Naive B cell (primary cell): ENCODE measurements around the gene GLRA3. TPM values are rescaled to one million over a fixed set of nuclear protein-coding genes. Genes with fewer than 3 reads are reported as not detected.

Source experiments
- ATAC-seq, 2 donors: fragments of 150-1000 bp; cut with Tn5 transposase; 2 replicates each; pipeline ENCODE4 v1.10.0; 2021; ENCODE audit warnings: low read depth in 2 of 2, mild to moderate bottlenecking in 2 of 2, moderate library complexity in 2 of 2
- DNase-seq: peaks from one replicate; pipeline ENCODE4 v3.0.0; 2022
- H3K27ac Mint-ChIP-seq, 6 donors: one replicate each; pipeline ENCODE4 v1.8.0; 2020 to 2022; ENCODE audit warnings: mild to moderate bottlenecking in 6 of 6, mixed read lengths in 6 of 6, moderate library complexity in 5 of 6, inconsistent platforms in 2 of 6
- H3K27me3 Mint-ChIP-seq, 3 donors: one replicate each; pipeline ENCODE4 v1.8.0; 2021 to 2022; ENCODE audit warnings: mixed read lengths in 3 of 3, mild to moderate bottlenecking in 1 of 3
- H3K36me3 Mint-ChIP-seq, 2 donors: one replicate each; pipeline ENCODE4 v1.8.0; 2020 to 2022; ENCODE audit warnings: mixed read lengths in 2 of 2, inconsistent platforms in 1 of 2, mild to moderate bottlenecking in 1 of 2
- H3K4me1 Mint-ChIP-seq, 3 donors: one replicate each; pipeline ENCODE4 v1.8.0; 2020 to 2022; ENCODE audit warnings: mixed read lengths in 3 of 3, inconsistent platforms in 1 of 3, mild to moderate bottlenecking in 1 of 3, moderate library complexity in 1 of 3
- H3K4me3 Mint-ChIP-seq, 8 donors: one replicate each; pipeline ENCODE4 v1.8.0; 2020 to 2022; ENCODE audit warnings: mild to moderate bottlenecking in 8 of 8, mixed read lengths in 8 of 8, moderate library complexity in 8 of 8, inconsistent platforms in 2 of 8
- H3K9me3 Mint-ChIP-seq, 7 donors: one replicate each; pipeline ENCODE4 v1.8.0; 2020 to 2022; ENCODE audit warnings: mixed read lengths in 7 of 7, mild to moderate bottlenecking in 5 of 7, inconsistent platforms in 2 of 7, moderate library complexity in 1 of 7
- polyA plus RNA-seq, 6 donors: library from polyadenylated mRNA; unstranded; fragments of 300-500 nt; fragmentation: Illumina TruSeq; gene quantifications; one replicate each; pipeline ENCODE4 v1.2.3, GENCODE V29; 2021; ENCODE audit warnings: low read depth in 6 of 6

Gene GLRA3
- polyA plus RNA-seq, 6 donors from 2014 or later = 0.04 TPM; not detected in 5

DNA sequence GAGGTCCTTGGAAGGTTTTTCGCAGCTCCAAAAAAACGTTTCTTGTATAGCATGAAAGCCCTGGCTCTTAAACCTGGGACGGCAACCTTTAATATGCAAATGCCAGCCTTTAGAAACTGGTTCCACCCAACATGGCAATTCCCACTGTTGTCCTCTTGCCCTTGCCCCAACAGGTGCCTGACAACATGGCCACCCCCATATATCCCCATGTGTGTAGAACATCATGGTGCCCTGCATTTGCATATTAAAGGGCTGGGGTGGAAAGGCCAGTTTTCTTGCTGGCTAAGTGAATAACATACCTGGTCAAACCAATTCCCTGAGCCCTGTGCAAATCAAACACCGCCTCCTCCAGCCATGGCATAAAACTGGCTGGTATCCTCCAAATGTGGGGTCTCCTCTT lies 26.0 kb upstream of the GLRA3 start:
- Mint-ChIP-seq H3K9me3 (peaks cover 0 to 7% (median 2%) of the 10 kb centered on the region in 7 donors), H3K4me3 (no peak overlapping the region), H3K27me3 (no peaks in the 10 kb centered on the region), H3K36me3 (no peaks in the 10 kb centered on the region), H3K4me1 (peaks cover 0 to 12% (median 2%) of the 10 kb centered on the region in 3 donors), H3K27ac (no peak overlapping the region)
- no peak for ATAC-seq
- DNase-seq = no peak

DNA sequence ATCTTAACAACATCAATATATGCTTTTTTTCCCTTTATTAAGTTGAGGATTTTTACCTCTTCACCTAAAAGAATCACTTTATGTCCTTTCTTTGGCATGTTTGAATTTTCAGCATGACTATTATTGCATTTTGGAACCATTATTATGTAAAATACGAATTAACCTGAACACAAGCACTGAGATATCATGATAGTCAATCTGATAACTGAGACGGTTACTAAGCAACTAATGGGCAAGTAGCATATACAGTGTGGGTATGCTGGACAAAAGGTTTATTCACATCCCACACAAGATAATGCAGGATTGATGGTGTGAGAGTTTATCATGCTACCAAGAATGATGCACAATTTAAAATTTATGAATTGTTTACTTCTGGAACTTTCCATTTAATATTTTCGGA lies 24.6 kb upstream of the GLRA3 start:
- H3K36me3 Mint-ChIP-seq = no peaks in the 10 kb centered on the region
- peaks cover 0 to 6% (median 0%) of the 10 kb centered on the region in 3 donors for H3K4me1 Mint-ChIP-seq
- no peak overlapping the region for H3K27ac Mint-ChIP-seq
- DNase-seq (no peak), ATAC-seq (no peak)
- no peak overlapping the region for H3K4me3 Mint-ChIP-seq
- H3K9me3 Mint-ChIP-seq = peaks cover 0 to 7% (median 0%) of the 10 kb centered on the region in 7 donors
- H3K27me3 Mint-ChIP-seq = no peaks in the 10 kb centered on the region

DNA sequence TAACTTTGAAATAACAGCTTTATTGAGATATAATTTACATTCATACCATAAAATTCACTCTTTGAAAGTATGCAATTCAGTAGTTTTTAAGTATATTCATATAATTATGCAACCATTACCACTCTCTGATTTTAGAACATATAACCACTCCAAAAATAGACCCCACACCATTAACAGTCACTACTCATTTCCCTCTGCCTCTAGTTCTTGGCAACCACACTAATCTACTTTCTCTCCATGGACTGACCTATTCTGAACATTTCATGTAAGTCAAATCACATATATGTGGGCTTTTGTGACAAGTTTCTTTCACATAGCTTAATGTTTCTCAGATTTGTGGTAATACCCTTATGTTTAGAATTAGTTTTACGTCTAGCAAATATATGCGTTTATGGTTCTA lies 19.5 kb upstream of the GLRA3 start:
- Mint-ChIP-seq H3K4me3 (peak overlapping the region in 1 of 8 donors; percentile 30), H3K27me3 (no peaks in the 10 kb centered on the region), H3K36me3 (no peaks in the 10 kb centered on the region), H3K4me1 (no peaks in the 10 kb centered on the region), H3K27ac (no peak overlapping the region), H3K9me3 (peaks cover 0 to 9% (median 0%) of the 10 kb centered on the region in 7 donors)
- no peak for DNase-seq
- no peak for ATAC-seq

DNA sequence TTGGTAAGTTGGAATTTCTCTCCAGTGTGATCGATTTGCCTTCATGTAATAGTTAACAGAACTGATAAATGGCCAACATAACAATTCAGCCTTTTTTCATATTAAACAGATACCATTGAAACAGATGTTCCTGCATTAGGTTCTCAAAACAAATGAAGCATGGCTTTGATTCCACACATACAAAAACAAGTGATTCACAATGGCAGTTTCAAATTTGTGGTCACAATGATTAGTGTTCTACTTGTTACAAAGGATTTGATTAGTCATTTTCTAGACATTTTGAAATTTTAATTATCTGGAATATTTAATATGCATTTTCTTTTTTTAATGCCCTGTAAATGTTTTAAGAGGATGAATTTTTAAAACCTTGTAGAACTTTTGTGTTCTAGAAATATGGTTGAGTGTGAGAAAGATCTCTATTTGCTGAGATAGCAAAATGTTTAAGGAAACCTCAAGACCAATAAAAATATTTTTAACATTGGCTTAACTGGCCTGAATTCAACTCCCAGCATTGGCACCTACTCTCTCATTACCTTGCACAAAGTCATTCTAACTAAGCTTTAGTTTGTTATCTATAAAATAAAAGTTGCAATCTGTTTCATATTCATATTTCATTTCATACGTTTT lies 18.9 kb upstream of the GLRA3 start:
- H3K4me1 Mint-ChIP-seq = no peaks in the 10 kb centered on the region
- DNase-seq (no peak), ATAC-seq (no peak)
- no peaks in the 10 kb centered on the region for H3K27me3 Mint-ChIP-seq
- no peak overlapping the region for H3K27ac Mint-ChIP-seq
- no peak overlapping the region for H3K4me3 Mint-ChIP-seq
- H3K36me3 Mint-ChIP-seq = no peaks in the 10 kb centered on the region
- peaks cover 0 to 9% (median 0%) of the 10 kb centered on the region in 7 donors for H3K9me3 Mint-ChIP-seq

DNA sequence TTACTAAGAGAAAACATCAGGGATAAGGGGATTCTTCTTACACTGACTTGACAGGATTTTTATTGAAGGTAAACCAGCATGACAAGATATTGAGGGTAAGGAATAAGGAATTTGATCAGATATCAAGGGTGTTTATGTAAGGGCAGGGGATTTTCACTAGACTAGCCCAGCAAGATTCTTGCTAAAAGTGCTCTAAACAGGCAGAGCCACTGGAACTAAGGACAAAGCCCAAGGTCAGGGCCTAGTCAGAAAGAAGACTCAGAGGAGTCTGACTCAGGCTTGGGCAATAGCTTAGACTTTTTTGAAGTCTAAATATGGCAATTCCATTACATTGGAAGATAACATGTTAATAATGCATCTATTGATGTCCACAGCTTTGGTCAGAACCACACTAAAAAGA lies 6.5 kb upstream of the GLRA3 start:
- no peaks in the 10 kb centered on the region for H3K4me1 Mint-ChIP-seq
- no peaks in the 10 kb centered on the region for H3K36me3 Mint-ChIP-seq
- no peak for ATAC-seq
- H3K9me3 Mint-ChIP-seq = peaks cover 0 to 6% (median 2%) of the 10 kb centered on the region in 7 donors
- H3K27ac Mint-ChIP-seq = no peak overlapping the region
- H3K27me3 Mint-ChIP-seq = no peaks in the 10 kb centered on the region
- no peak overlapping the region for H3K4me3 Mint-ChIP-seq
- DNase-seq = no peak

DNA sequence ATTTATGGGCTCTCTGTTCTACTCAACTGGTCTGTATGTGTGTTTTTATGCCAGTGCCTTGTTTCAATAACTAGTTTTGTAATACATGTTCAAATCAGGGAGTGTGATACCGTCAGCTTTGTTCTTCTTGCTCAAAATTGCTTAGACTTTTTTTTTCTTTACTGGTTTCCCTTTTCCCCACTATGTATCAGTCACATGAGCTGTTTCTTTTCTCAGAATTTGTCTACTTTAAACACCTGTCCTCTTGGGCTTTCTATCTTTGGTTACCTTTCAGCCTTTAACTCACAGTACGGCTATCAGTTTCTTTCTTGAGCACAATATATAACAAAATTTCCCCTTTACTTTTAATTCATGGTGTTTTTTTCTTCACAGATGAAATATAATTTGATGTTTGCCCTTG lies 5.4 kb upstream of the GLRA3 start:
- Mint-ChIP-seq H3K27ac (no peak overlapping the region), H3K36me3 (no peaks in the 10 kb centered on the region), H3K4me1 (peaks cover 0 to 4% (median 4%) of the 10 kb centered on the region in 3 donors), H3K9me3 (peaks cover 0 to 6% (median 4%) of the 10 kb centered on the region in 7 donors), H3K4me3 (peak overlapping the region in 1 of 8 donors; percentile 0), H3K27me3 (peaks cover 8 to 9% (median 9%) of the 10 kb centered on the region in 3 donors)
- ATAC-seq (no peak), DNase-seq (no peak)

DNA sequence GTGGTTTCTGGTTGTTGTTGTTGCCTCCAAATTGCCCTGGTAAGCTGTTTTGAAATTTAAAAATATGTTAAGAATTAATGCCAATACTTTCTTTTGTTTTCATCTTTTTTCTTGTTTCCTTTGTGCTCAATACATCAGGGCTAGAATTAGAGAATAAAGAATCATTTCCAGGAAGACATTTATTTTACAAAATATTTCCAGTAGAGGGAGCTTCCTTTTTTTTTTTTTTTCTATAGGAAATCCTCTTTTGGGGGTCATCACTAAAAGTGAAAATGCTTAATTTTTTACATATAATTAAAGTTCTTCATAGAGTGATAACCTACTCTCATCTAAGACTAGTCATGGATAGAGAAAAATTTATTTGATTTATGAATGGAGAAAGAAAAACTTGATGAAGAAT lies 2.4 kb downstream of the GLRA3 start:
- ATAC-seq (no peak), DNase-seq (no peak)
- Mint-ChIP-seq H3K4me1 (peaks cover 0 to 14% (median 11%) of the 10 kb centered on the region in 3 donors), H3K36me3 (peaks cover 0 to 5% of the 10 kb centered on the region in 2 donors), H3K9me3 (peaks cover 2 to 12% (median 6%) of the 10 kb centered on the region in 7 donors), H3K27ac (no peak overlapping the region), H3K27me3 (peaks cover 10 to 22% (median 18%) of the 10 kb centered on the region in 3 donors), H3K4me3 (no peak overlapping the region)

DNA sequence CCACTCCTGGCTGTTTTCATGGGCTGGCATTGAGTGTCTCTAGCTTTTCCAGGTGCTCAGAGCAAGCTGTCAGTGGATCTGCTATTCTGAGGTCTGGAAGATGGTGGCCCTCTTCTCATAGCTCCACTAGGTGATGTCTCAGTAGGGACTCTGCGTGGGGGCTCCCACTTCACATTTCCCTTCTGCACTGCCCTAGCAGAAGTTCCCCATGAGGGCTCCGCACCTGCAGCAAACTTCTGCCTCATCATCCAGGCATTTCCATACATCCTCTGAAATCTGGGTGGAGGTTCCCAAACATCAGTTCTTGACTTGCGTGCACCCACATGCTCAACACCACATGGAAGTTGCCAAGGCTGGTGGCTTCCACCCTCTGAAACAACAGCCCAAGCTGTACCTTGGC lies 13.8 kb downstream of the GLRA3 start:
- Mint-ChIP-seq H3K9me3 (peaks cover 0 to 19% (median 5%) of the 10 kb centered on the region in 7 donors), H3K36me3 (no peaks in the 10 kb centered on the region), H3K4me1 (no peaks in the 10 kb centered on the region), H3K4me3 (no peak overlapping the region), H3K27me3 (no peaks in the 10 kb centered on the region), H3K27ac (no peak overlapping the region)
- DNase-seq (no peak), ATAC-seq (no peak)

DNA sequence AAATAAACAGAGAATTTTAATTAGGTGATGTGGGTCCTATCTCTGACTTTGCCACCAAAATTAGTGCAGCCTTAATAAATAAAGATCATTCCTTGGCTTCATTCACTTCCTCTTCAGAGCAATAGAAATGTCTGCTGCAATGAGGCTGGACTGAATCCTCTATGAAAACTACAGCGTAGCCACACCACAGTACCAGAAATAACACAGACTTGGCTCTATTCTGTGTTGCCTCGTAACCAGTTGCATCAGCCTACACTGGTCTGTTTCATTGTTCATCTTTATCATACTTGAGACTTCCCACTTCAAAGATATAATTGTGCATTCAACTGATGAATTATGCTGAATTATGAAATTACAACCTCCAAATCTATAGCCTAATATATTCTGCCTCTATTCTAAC lies 15.8 kb downstream of the GLRA3 start:
- DNase-seq (no peak), ATAC-seq (no peak)
- Mint-ChIP-seq H3K4me3 (no peak overlapping the region), H3K9me3 (peaks cover 0 to 19% (median 5%) of the 10 kb centered on the region in 7 donors), H3K27me3 (no peaks in the 10 kb centered on the region), H3K4me1 (no peaks in the 10 kb centered on the region), H3K36me3 (no peaks in the 10 kb centered on the region), H3K27ac (no peak overlapping the region)

DNA sequence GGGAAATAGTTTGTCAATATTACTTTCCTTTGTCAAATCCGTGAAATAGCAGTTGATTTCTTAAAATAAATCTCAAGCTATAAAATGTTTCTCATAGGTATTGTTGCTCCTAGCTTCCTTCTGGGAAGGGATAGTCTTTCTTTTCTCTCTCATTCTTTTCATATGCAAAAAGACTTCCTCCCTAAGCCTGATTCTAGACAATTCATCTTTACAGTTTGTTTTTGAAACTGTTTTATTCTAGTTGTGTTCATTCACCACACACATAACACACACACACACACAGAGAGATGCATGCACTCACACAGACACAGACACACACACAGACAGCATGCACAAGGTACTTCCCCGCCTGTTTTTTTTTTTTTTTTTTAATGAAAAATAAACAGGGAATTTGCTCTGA lies 18.2 kb downstream of the GLRA3 start:
- DNase-seq = no peak
- Mint-ChIP-seq H3K27ac (no peak overlapping the region), H3K4me3 (no peak overlapping the region), H3K36me3 (no peaks in the 10 kb centered on the region), H3K4me1 (no peaks in the 10 kb centered on the region), H3K9me3 (peaks cover 0 to 19% (median 4%) of the 10 kb centered on the region in 7 donors), H3K27me3 (no peaks in the 10 kb centered on the region)
- no peak for ATAC-seq

DNA sequence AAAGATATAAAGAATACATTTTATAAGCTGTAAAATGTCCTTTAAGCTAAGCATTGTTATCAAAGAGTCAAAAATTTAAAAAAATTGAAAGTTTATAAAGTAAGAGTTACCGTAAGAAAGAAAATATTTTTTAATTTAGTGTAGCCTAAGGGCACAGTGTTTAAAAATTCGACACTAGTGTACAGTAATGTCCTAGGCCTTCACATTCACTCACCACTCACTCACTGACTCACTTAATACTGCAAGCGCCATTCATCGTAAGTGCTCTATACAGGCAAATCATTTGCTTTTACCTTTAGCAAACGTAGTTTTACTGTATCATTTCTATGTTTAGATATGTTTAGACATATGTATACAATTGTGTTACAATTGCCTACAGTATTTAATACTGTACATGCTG lies 20.2 kb downstream of the GLRA3 start:
- DNase-seq (no peak), ATAC-seq (no peak)
- Mint-ChIP-seq H3K27ac (no peak overlapping the region), H3K4me1 (no peaks in the 10 kb centered on the region), H3K4me3 (no peak overlapping the region), H3K27me3 (no peaks in the 10 kb centered on the region), H3K9me3 (peaks cover 0 to 7% (median 0%) of the 10 kb centered on the region in 7 donors), H3K36me3 (no peaks in the 10 kb centered on the region)

DNA sequence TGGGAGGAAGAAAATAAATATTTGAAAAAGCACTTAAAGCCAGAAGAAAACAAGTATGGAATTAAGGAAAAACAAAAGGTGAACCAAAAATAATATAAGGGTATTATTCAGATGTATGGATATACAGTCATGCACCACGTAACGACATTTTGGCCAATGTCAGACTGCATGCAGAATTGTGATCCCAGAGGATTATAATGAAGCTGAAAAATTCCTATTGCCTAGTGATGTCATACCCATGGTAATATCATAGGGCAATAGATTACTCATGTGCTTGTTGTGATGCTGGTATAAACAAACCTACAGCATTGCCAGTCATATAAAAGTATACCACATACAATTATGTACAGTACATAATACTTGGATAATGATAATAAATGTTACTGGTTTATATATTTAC lies 20.9 kb downstream of the GLRA3 start:
- peaks cover 0 to 6% (median 0%) of the 10 kb centered on the region in 7 donors for H3K9me3 Mint-ChIP-seq
- H3K36me3 Mint-ChIP-seq = no peaks in the 10 kb centered on the region
- no peak overlapping the region for H3K27ac Mint-ChIP-seq
- H3K4me3 Mint-ChIP-seq = no peak overlapping the region
- no peaks in the 10 kb centered on the region for H3K4me1 Mint-ChIP-seq
- no peaks in the 10 kb centered on the region for H3K27me3 Mint-ChIP-seq
- no peak for DNase-seq
- no peak for ATAC-seq

DNA sequence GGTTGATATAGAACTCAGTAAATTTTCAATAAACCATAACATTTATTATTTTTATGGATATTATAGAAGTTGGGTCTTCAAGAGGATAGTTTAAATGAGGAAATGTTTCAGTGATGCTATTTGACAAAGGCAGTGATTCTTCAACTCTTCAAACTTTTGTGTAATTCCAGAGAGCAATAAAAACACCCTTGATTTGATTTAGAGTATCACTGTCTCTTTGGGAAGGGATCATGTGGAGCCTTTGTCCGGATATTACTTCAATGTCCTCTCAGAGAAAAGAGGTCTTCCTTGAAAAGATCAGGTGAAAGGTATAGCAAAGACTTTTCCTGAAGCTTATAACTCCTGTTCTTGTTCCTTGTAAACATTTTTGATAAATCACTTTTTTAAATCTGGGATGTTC lies 23.3 kb downstream of the GLRA3 start:
- Mint-ChIP-seq H3K9me3 (peaks cover 2 to 11% (median 6%) of the 10 kb centered on the region in 7 donors), H3K4me3 (no peak overlapping the region), H3K27ac (no peak overlapping the region), H3K27me3 (no peaks in the 10 kb centered on the region), H3K4me1 (no peaks in the 10 kb centered on the region), H3K36me3 (no peaks in the 10 kb centered on the region)
- no peak for ATAC-seq
- DNase-seq = no peak

DNA sequence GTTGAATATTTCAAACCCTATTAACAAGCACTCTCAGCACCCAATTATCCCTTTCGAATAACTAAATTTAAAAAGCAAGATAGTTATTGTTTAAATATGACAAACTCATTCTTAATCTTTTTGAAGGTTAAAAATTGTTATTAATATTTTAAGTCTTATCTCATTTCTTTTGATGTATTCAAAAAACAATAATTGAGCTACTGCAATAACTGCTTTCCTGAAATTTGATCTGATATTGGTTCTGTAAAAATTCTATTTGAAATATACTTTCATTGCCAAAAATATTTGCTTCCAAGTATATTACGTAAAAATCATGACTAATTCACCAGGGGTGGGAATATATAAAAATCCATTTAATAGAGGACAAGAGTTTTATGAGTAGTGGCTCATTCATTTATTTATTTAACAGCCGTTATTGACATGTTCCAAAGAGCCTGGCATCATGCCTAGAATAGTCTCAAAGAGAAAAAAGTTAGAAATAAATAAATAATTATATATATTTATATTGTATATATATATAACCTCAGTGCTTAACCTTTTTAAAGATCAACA lies 34.4 kb downstream of the GLRA3 start:
- H3K27me3 Mint-ChIP-seq = peaks cover 0 to 6% (median 0%) of the 10 kb centered on the region in 3 donors
- peaks cover 0 to 7% (median 0%) of the 10 kb centered on the region in 7 donors for H3K9me3 Mint-ChIP-seq
- H3K27ac Mint-ChIP-seq = no peak overlapping the region
- ATAC-seq (no peak), DNase-seq (no peak)
- H3K4me1 Mint-ChIP-seq = no peaks in the 10 kb centered on the region
- H3K4me3 Mint-ChIP-seq = no peak overlapping the region
- no peaks in the 10 kb centered on the region for H3K36me3 Mint-ChIP-seq
